Measurements from ENCODE around the gene ERI3.

DNA sequence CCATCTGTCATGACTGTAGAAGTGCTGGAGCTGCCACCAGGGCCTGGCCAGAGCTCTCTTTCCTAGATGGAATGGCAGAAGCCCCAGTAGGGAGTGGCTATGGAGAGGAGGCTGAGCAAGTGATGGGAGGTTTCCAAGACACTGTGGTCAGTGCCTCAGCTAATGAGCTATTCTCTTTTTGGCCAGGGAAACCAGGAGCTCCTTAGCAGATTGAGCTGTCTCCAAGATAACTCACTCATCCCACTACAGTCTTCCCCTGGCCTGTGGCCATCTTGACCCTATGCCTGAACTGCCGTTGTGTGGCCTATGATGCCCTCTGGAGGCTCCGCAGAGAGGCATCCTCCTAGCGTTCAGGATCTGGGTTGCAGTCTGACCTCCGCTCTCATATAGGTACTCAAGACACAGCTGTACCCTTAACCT lies 60.5 kb downstream of the ERI3 start:
- TF ChIP-seq, protein P1, sequence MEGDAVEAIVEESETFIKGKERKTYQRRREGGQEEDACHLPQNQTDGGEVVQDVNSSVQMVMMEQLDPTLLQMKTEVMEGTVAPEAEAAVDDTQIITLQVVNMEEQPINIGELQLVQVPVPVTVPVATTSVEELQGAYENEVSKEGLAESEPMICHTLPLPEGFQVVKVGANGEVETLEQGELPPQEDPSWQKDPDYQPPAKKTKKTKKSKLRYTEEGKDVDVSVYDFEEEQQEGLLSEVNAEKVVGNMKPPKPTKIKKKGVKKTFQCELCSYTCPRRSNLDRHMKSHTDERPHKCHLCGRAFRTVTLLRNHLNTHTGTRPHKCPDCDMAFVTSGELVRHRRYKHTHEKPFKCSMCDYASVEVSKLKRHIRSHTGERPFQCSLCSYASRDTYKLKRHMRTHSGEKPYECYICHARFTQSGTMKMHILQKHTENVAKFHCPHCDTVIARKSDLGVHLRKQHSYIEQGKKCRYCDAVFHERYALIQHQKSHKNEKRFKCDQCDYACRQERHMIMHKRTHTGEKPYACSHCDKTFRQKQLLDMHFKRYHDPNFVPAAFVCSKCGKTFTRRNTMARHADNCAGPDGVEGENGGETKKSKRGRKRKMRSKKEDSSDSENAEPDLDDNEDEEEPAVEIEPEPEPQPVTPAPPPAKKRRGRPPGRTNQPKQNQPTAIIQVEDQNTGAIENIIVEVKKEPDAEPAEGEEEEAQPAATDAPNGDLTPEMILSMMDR (IDR thresholded peaks at IDR 0.05), result peak; percentile 63
- no peak for TF ChIP-seq EZH2 (IDR thresholded peaks at IDR 0.05)
